ENCODE results near the gene TMEM17.
"Not testable (repeated sequence)": the region's sequence is repeated elsewhere in the genome, so short reads cannot be mapped to it uniquely, and the experiment has no call there.

Gene TMEM17, protein sequence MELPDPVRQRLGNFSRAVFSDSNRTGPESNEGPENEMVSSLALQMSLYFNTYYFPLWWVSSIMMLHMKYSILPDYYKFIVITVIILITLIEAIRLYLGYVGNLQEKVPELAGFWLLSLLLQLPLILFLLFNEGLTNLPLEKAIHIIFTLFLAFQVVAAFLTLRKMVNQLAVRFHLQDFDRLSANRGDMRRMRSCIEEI

DNA sequence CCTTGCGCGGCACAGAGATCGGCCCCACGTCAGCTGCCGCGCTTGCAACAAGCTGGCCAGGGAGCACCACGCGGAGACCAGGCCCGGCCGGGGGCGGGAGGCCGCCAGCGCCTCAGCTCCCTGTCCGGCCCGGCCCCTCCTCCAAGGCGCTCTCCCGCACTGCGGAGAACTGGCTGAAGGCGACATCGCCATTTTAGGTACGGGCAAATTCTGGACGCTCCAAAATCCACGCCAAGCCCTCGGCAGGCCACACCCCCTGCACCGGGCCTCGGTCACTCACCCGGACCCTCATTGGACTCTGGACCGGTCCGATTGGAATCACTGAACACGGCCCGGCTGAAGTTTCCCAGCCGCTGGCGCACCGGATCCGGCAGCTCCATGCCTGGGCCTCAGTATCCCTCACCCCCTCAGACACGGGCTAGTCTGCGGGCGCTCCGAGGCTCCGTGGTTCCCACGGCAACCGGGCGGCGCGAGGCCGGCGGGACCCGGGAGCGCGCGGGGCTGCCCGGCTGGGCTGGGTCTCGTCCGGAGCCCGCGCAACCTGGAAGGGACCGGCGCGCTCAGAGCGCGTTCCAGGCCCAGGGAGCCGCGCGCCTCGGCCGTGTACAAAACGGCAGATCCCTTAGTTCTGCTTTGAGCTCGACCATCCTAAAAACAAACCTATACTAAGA is at the start of gene TMEM17:
Gene TMEM17, minus strand, starts transcription at position 446 of the 671 bp plus-strand sequence. Its CDS starts 66 bp downstream, at position 380.
- peak; percentile 90 for DNase-seq (ENCODE audit: low spot score)

DNA sequence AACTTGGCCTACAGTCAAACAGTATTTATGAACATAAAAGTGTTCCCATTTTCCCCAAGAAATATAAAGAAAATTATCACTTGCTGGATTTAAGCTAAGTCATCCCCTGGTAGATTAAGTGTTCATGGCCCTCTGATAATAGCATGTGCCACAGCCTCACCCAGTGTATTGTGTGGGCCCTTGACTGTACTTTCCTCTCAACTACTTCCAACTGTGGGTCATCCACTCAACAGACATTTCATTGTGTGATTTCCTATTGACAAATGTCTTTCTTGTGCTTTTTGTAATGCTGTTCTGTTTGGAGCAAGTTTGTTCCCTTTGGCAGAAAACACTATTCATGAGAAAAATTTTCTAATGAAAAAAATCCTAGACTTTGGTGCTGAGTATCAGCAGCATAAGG is 48.4 kb upstream of the TMEM17 start:
- DNase-seq (ENCODE audit: low spot score), result no peak

DNA sequence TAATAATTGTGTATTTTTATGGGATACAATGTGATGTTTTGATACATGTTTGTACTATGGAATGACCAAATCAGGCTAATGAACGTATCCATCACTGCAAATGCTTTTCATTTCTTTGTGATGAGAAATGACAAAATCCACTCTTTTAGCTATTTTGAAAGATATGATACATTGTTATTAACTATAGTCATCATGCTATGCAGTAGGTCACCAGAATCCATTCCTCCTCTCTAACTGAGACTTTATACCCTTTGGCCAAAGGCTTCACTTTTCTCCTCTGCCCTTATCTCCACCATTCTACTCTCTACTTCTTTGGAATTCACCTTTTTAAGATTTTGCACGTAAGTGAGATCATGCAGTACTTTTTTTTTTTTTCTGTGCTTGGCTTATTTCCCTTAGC is 44.5 kb upstream of the TMEM17 start:
- no peak for DNase-seq (ENCODE audit: low spot score)

DNA sequence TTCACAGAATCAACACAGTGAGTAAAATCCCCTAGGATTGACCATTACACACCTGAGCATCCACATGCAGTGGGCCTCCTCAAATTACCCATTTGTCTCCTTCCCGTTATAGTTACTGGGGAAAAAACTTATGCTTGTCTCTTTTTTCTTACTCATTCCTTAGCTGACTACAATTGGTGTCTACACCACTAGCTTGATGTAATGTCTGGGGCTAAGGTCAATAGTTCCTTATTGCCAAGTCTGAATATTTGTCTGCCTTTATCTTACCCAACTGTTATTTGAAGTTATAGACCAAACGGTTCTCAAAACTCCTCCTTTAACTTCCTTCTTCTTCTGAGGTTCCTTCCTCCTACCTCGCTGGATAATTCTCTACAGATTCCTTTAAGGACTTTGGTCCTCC is 41.9 kb upstream of the TMEM17 start:
- no peak for DNase-seq (ENCODE audit: low spot score)

DNA sequence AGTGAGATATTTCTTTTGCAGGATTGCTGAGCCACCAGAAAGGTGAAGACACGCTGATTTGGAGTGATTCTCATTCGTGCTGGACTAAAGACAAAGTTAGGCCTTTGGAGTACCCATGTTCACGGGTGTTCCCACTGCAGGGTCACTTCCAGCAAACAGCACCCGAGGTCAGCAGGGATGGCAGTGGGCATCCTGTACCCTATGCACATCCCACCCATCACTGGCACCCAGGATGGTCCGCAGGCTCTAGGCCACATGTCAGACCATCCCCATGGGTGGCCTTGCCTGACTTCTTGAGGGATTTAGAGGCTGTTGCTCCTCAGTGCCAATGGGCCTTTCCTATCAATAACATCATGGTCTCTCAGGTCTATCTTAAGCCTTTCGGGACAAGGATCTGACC is 39.3 kb upstream of the TMEM17 start:
- no peak for DNase-seq (ENCODE audit: low spot score)

DNA sequence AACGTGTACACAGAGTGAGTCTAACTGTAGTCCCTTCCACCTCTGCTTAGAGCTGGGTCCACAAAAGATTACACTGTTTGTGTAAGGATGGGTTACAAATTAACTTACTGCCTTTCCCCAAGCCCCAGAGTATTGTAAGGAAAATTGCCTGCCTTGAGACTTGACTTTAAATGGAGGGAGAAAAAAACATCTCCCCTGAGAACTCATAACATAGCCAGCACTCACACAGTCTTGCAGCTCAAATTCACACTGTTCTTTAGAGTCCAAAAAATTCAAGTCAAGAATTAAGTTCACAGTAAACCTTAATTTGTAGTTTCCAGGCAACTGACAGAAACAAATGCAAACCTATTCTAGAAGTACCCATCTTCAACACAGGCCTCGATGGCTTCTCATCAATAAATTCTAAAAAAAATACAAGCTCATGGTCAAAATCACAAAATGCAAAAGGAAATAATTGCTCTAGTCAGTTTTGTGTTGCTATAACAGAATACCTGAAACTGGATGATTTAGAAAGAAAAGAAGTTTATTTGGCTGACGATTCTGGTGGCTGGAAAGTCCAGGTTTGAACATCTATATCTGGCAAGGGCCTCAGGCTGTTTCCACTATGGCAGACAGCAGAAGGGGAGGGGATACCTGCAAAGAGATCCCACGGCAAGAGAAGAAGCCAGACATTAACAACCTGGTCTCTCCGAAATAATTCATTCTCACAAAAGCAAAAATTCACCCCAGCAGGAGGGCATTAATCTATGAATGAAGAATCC is 34.6 kb upstream of the TMEM17 start:
- no peak for DNase-seq (ENCODE audit: low spot score)

DNA sequence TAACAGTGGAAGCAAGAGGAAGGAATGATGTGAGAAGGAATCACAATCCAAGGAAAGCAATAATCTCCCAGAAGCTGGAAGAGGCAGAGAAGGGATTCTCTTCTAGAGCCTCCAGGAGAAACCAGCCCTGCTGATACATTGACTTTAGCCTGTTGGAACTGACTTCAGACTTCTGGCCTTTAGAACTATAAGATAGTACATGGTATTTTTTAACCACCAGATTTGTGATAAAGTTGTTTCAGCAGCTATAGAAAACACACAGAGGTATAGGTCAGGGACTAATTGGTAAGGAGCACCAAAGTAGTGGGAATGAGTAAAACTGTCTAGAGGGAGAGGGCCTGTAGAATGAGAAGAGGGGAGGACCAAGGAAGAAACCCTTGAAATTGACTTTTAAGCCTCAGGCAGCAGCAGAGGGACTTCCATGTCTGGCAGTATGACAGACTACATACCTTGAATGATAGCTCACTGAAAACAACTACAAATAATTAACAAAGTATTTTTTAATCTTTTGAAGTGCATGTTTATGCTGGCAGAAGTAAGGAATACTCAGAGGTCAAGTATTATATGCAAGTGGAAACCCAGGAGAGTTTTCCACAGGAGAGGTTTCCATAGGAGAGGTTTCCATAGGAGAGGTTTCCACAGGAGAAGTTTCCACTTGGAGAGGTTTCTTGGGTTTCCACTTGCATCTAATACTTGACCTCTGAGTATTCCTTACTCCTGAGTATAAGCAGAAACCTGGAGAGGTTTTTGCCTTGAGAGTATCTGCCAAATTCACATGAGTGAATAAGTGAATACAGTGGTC is 33.8 kb upstream of the TMEM17 start:
- DNase-seq (ENCODE audit: low spot score), result no peak

DNA sequence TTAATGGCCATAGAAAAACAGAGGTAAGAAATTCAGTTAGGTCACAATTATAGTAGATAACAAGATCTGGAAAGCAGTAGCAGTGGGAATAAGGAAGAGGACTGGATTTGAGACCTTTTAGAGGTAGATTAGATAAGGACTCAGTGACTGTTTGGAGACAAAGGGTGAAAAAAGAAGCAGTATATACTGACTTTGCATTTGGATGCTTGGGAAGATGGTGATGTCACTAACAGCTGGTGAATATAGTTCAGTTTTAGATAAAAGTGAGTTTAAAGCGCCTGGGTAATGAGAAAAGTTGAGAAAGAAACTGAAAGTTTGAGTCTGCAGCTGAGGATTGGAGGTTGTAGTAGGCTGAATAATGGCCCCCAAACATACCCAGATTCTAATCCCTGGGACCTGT is 32.8 kb upstream of the TMEM17 start:
- DNase-seq (ENCODE audit: low spot score), result no peak

DNA sequence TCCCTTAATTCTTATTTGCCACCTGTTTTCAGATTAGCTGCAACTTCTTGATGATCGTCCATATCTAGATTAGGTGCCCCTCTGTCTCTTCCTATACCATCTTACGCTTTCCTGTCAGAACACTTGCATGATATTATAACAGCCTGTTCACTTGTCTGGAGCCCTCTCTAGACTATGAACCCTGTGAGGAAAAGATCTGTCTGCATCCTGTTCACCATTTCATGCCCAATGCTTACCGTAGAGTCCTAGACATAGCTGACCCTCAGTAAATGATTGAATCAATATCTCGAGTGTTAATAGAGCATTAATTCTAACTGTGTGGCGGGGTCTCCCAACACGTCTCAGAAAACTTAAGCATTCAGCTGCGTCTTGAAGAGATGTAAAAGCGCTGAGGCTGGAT is 31.8 kb upstream of the TMEM17 start:
- DNase-seq (ENCODE audit: low spot score), result no peak

DNA sequence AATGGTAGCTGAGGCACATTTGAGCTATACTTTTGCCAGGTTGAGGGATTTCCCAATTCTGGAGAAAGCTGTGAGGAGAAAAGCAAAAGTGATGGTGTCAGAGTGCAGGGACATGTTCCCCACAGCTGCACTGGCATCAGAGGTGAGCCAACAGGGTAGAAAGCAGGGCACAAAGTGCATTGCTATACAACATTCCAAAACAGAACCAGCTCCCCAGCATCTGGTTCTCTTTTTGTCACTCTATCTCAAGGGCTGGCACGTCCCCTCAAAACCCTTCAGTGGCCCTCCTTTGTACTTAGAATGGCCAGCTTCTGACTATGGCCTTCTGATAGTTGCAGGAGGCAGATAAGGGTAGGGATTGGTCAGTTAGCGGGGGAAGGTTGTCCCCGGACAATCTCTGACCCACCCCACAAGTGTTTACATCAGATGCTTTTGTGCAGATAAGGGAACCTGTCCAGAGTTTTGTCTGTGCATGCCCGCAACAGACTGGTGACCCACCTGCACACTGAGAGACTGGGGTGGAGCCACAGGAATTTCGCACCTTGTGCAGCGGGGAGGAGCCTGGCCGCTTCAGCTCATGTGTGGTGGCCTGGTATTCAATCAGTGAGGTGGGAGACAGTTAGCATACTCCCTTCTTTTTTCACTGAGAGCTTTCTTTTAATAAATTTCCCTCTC is 31.0 kb upstream of the TMEM17 start:
- DNase-seq (ENCODE audit: low spot score), result no peak

DNA sequence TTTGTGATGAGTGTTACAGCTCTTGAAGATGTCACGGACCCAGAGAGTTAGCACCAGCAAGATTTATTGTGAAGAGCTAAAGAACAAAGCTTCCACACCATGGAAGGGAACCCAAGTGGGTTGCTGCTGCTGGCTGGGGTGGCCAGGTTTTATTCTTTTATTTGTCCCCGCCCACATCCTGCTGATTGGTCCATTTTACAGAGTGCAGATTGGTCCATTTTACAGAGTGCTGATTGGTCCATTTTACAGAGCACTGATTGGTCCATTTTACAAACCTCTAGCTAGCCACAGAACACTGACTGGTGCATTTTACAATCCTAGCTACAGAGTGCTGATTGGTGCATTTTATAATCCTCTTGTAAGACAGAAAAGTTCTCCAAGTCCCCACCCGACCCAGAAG is 29.5 kb upstream of the TMEM17 start:
- DNase-seq (ENCODE audit: low spot score), result not testable (repeated sequence)

DNA sequence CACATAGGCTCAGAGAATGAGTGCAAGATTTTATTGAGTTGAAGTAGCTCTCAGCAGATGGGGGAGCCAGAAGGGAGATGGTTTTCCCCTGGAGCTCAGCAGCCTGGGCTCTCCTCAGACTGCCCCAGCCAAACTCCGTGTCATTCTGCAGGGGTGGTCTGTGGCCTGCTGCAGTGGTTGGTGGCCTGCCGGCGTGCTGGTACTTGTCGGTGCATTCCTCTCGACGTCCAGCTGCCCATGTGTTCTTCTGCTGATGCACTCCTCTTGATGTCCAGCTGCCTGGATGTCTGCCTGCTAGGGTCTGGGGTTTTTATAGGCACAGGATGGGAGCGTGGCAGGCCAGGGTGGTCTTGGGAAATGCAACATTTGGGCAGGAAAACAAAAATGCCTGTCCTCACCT is 25.6 kb upstream of the TMEM17 start:
- no peak for DNase-seq (ENCODE audit: low spot score)

DNA sequence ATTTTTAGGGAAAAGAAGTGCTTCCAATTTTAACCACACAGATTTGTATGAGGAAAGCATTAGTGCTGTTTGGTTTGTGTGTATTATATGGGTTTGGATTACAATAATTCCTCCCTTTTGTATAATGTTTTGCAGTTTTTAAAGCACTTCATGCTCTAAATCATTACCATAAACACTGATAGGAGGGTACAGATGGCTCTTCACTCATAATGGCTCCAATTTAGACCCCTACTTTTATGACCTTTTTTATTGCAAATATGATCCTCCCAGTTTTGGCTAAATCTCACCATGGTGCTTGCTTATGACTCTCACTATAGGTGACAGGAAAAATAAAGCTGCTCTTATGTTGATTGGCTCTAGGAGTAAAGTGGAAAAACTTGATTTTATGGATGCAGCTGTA is 23.8 kb upstream of the TMEM17 start:
- no peak for DNase-seq (ENCODE audit: low spot score)

DNA sequence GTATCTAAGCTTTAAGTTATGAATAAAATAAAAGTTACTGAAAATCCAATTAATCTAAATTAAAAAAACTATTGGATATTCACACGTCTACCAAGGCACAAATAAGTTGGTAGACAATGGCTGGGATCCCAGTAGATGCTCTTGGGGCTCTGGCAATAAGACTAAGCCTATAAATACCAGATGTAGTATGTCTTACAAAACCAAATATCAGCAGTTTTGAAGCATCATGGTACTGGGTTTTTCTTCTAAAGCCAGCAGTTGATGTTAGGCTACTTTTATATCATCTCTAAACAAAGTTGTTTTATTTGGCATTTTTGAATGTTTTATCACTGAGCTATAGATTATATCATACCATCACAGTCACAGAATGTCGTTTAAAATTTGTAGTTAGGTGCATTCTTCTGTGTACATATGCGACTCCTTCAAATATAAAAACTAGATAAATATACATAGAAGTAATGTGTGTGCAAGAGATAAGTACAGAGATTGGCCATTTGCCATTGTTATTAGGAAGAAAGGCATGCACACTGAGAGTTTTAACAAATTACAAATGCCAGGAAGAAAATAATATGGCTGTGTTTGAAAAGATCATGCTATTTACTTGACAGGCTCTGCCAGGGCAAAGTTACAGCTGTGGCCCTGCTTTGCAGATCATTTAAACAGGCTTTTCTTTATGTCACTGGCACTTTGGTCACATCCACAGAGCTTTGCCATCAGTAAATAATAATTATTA is 21.6 kb upstream of the TMEM17 start:
- no peak for DNase-seq (ENCODE audit: low spot score)

DNA sequence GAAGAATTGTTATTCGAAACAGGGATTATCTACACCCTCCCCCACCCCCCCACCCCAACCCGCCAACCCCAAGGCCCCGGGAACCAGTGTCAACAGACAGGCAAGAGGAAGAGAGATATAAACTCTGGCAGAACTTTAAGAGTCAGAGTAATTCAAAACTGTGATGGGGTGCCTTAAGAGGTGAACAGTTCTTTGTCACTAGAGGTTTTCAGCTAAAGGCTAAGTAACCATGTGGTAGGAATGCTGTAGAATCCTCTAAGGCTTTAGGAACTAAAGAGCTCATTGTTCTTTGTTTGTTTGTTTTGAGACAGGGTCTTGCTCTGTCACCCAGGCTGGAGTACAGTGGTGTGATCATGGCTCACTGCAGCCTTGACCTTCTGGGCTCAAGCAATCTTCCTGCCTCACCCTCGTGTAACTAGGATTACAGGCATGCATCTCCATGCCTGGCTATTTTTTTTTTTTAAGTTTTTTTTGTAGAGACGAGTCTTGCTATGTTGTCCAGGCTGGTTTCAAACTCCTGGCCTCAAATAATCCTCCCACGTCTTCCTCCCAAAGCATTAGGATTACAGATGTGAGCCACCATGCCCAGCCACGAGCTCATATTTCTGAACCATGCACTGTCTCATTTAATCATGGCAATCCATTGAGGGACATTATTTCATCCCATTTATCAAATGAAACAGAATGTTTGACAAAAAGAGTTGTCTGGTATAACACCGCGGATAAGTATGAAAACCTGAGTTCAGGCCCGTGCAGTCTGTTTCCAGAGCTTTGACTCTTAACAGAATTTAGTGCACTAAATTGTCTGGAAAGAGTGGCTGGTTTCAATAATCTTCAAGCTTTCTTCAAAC is 20.8 kb upstream of the TMEM17 start:
- DNase-seq (ENCODE audit: low spot score), result no peak

DNA sequence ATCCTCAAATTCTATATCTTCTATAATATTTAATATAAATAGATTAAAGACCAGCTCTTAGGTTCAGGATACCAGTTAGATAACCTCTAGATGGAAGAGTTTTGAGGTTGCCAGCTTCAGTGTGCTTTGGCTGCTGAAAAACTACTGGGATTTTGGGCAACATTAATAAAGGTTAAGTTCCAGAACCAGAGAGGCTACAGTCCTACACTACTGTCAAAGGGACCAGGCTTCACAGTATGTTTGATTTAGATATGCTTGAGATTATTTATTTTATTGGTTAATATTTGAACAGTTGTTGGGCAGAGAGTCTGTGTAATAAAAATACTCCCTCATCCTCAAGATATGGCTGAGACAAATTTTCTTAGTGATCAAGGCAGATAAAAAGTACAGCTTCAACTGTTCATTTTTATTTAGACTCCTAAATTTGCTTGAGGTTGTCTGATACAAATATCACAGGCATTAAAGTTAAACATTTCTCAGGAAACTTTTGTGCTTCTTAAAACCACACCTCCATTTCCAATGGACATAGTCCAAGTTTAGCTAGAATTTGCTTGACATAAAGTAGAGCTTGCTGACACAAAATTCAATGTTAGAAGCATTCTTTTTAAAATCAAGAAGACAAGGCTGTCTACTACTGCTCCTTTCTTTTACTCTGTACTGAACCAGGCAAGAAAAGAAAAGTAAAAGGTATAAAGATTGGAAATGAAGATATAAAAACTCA is 19.7 kb upstream of the TMEM17 start:
- DNase-seq (ENCODE audit: low spot score), result no peak

DNA sequence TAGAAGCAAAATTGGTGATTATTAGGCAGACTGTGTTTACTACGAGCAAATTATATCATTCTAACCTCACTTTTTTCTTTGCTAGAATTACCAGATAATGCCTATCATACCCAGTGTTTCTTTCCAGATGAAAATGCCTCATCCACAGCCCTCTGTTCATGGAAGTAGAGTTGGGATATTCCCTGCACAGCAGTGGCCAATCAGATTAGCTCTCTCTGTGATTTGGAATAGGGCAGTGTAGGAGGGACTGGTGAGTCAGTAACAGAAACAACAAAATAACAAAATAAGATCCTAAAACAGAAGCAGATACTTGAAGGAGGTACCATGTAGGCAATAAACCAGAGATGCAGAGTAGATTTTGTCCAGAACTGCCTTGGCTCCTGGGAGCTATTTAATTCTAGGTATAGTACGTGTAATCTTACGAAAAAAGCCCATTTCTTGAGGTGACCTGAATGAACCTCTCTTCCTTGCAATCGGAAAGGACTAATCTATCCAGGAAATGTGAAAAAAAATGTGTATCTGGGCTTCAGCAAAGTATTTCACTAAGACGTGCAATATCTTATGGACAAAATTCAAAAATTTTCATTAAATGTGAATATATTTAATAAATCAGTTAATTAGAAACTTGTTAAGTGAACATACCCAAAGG is 18.4 kb upstream of the TMEM17 start:
- DNase-seq (ENCODE audit: low spot score), result no peak

DNA sequence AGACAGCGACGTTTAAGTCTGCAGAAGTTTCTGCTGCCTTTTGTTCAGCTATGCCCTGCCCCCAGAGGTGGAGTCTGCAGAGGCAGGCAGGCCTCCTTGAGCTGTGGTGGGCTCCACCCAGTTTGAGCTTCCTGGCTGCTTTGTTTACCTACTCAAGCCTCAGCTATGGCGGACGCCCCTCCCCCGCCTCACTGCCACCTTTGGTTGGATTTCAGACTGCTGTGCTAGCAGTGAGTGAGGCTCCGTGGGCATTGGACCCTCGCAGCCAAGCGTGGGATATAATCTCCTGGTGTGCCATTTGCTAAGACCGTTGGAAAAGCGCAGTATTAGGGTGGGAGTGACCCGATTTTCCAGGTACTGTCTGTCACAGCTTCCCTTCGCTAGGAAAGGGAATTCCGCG is 15.1 kb upstream of the TMEM17 start:
- DNase-seq (ENCODE audit: low spot score), result not testable (repeated sequence)

DNA sequence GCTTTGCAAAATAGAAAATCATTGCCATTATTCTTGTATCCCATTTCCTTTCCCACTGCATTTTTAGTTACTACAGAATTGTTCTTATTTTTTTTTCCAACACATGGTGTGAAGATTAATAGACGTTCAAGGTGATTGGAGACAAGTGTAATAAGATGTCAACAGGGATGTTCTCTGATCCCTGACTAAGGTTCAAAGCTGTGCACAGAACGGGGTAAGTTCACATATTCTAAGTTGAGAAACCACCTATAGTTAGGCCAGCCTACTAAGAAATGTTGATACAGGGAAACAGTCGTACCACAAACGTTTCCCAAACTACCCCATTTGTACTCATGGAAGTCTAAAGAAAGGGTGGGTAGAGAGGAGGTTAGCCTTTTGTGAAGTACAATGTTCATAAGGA is 6.4 kb upstream of the TMEM17 start:
- no peak for DNase-seq (ENCODE audit: low spot score)
